Fibroblast of skin of right biceps (primary cell): ENCODE results near the gene SDR42E1.

Experiments used
- DNase-seq: peaks from one replicate; pipeline ENCODE4 v3.0.0-alpha.2; 2013

SDR42E1 gene

GRCh38 chr16:82011199-82011641 lies at the start of gene SDR42E1:
Gene SDR42E1 (minus strand): TSS chr16:82011470. CDS start chr16:82000858, 10,612 bp downstream.
- no peak for DNase-seq

GRCh38 chr16:82059983-82060421 lies 48.7 kb upstream of the SDR42E1 start:
- DNase-seq, result no peak

- no peak for DNase-seq
Measured at GRCh38 chr16:82059161-82059982, 48.1 kb upstream of the SDR42E1 start.

GRCh38 chr16:82056550-82056896 lies 45.3 kb upstream of the SDR42E1 start:
- DNase-seq, result no peak

- no peak for DNase-seq
Measured at GRCh38 chr16:82055728-82056549, 44.7 kb upstream of the SDR42E1 start.

- DNase-seq, result no peak
Measured at GRCh38 chr16:82055117-82055516, 43.8 kb upstream of the SDR42E1 start.

GRCh38 chr16:82051656-82052055 lies 40.4 kb upstream of the SDR42E1 start:
- no peak for DNase-seq

GRCh38 chr16:82050909-82051357 lies 39.7 kb upstream of the SDR42E1 start:
- DNase-seq, result no peak

- DNase-seq, result no peak
Measured at GRCh38 chr16:82050506-82050905, 39.2 kb upstream of the SDR42E1 start.

- DNase-seq, result no peak
Measured at GRCh38 chr16:82049484-82049883, 38.2 kb upstream of the SDR42E1 start.

GRCh38 chr16:82047787-82048186 lies 36.5 kb upstream of the SDR42E1 start:
- DNase-seq, result no peak

- DNase-seq, result no peak
Measured at GRCh38 chr16:82047374-82047773, 36.1 kb upstream of the SDR42E1 start.

- no peak for DNase-seq
Measured at GRCh38 chr16:82046941-82047340, 35.7 kb upstream of the SDR42E1 start.

GRCh38 chr16:82046541-82046940 lies 35.3 kb upstream of the SDR42E1 start:
- DNase-seq, result no peak

GRCh38 chr16:82045465-82045864 lies 34.2 kb upstream of the SDR42E1 start:
- no peak for DNase-seq

GRCh38 chr16:82044585-82044911 lies 33.3 kb upstream of the SDR42E1 start:
- DNase-seq, result no peak

GRCh38 chr16:82043680-82044584 lies 32.7 kb upstream of the SDR42E1 start:
- peak; percentile 90 for DNase-seq

GRCh38 chr16:82042846-82043245 lies 31.6 kb upstream of the SDR42E1 start:
- no peak for DNase-seq

- DNase-seq, result no peak
Measured at GRCh38 chr16:82042144-82042543, 30.9 kb upstream of the SDR42E1 start.

GRCh38 chr16:82041542-82041941 lies 30.3 kb upstream of the SDR42E1 start:
- no peak for DNase-seq

- DNase-seq, result no peak
Measured at GRCh38 chr16:82040296-82040695, 29.0 kb upstream of the SDR42E1 start.

GRCh38 chr16:82037666-82038065 lies 26.4 kb upstream of the SDR42E1 start:
- no peak for DNase-seq

- no peak for DNase-seq
Measured at GRCh38 chr16:82037251-82037650, 26.0 kb upstream of the SDR42E1 start.
